Keratinocyte (primary cell): Measurements from ENCODE around the gene TAF1B.

Source experiments
- CTCF ChIP-seq, 3 experiments: IDR thresholded peaks in 1 of 3; conservative IDR thresholded peaks in 1 of 3; optimal IDR thresholded peaks in 1 of 3; 2 replicates in 2 of 3; 3 replicates in 1 of 3; pipeline versions ENCODE3 to v1.5.1; 2011; ENCODE audit warnings: low read length in 3 of 3, mild to moderate bottlenecking in 3 of 3, moderate library complexity in 2 of 3, control low read depth in 1 of 3, inconsistent platforms in 1 of 3; ENCODE audit not compliant: insufficient read depth in 2 of 3; ENCODE audit errors: extremely low read depth in 1 of 3
- EZH2 ChIP-seq: IDR thresholded peaks from one replicate; pipeline ENCODE4 v1.6.1; 2012; ENCODE audit warnings: inconsistent platforms, mild to moderate bottlenecking, low read length, moderate library complexity

GRCh38 chr2:9844036-9844483 lies 786 bp downstream of the TAF1B start:
- no peak for TF ChIP-seq CTCF (optimal IDR thresholded peaks at IDR 0.05 in 1 of 3, IDR thresholded peaks at IDR 0.05 in 1 of 3, conservative IDR thresholded peaks at IDR 0.05 in 1 of 3; ENCODE audit: extremely low read depth in 1 of 3, insufficient read depth in 2 of 3, low read length in 3 of 3)
- no peak for TF ChIP-seq EZH2
